NCI-H1092 (cell line): ENCODE data around the gene EFCAB5.
"Not testable (repeated sequence)": the region's sequence is repeated elsewhere in the genome, so short reads cannot be mapped to it uniquely, and the experiment has no call there.

ENCODE experiments used
- DNase-seq: peaks from one replicate; lab custom pipeline; 2025; lab: John Stamatoyannopoulos, UW

Gene EFCAB5

GRCh38 chr17:29941334-29941733 lies at the start of gene EFCAB5:
TSS of gene EFCAB5 (plus strand) at chr17:29941634. CDS start at chr17:29941797, 163 bp downstream.
- DNase-seq, result no peak

GRCh38 chr17:29892201-29892600 lies 49.2 kb upstream of the EFCAB5 start:
- DNase-seq, result no peak

- not testable (repeated sequence) for DNase-seq
These were observed 44.3 kb upstream of the EFCAB5 start for GRCh38 chr17:29897136-29897535.

GRCh38 chr17:29903471-29903870 lies 38.0 kb upstream of the EFCAB5 start:
- no peak for DNase-seq

- no peak for DNase-seq
These were observed 36.2 kb upstream of the EFCAB5 start for GRCh38 chr17:29905086-29905878.

- DNase-seq, result no peak
These were observed 35.6 kb upstream of the EFCAB5 start for GRCh38 chr17:29905879-29906167.

- no peak for DNase-seq
These were observed 34.5 kb upstream of the EFCAB5 start for GRCh38 chr17:29906969-29907368.

GRCh38 chr17:29909236-29910003 lies 32.0 kb upstream of the EFCAB5 start:
- DNase-seq, result no peak

GRCh38 chr17:29911641-29912177 lies 29.7 kb upstream of the EFCAB5 start:
- DNase-seq, result no peak

- DNase-seq, result no peak
These were observed 26.5 kb upstream of the EFCAB5 start for GRCh38 chr17:29914819-29915537.

GRCh38 chr17:29918016-29918415 lies 23.4 kb upstream of the EFCAB5 start:
- DNase-seq, result no peak

- DNase-seq, result no peak
These were observed 22.2 kb upstream of the EFCAB5 start for GRCh38 chr17:29918922-29919856.

GRCh38 chr17:29924786-29925185 lies 16.6 kb upstream of the EFCAB5 start:
- DNase-seq, result no peak

- no peak for DNase-seq
These were observed 13.9 kb upstream of the EFCAB5 start for GRCh38 chr17:29927546-29927945.

- DNase-seq, result no peak
These were observed 12.4 kb upstream of the EFCAB5 start for GRCh38 chr17:29929006-29929532.

- DNase-seq, result peak; percentile 91
These were observed 11.7 kb upstream of the EFCAB5 start, which contains the start of gene SSH2 for GRCh38 chr17:29929533-29930408. TSS of gene SSH2 (minus strand) at chr17:29930228. CDS start at chr17:29930000, 228 bp downstream.

- peak; percentile 56 for DNase-seq
These were observed 10.9 kb upstream of the EFCAB5 start for GRCh38 chr17:29930409-29931010.

GRCh38 chr17:29931231-29931932 lies 10.1 kb upstream of the EFCAB5 start:
- DNase-seq, result peak; percentile 84

GRCh38 chr17:29933379-29933778 lies 8.1 kb upstream of the EFCAB5 start:
- no peak for DNase-seq
